Endothelial cell of umbilical vein (primary cell): ENCODE results near the gene SLC41A3. TPM values are rescaled to one million over a fixed set of nuclear protein-coding genes. Genes with fewer than 3 reads are reported as not detected.

Experiments
- BruUV-seq: library from RNA; stranded (reverse); fragments of 400-500 nt; replicated peaks from 2 replicates; lab custom pipeline; 2021; lab: Mats Ljungman, UMichigan
- CTCF ChIA-PET: fragments of 300-600, 350-600 bp; sonication (Branson Sonifier 250); formaldehyde crosslinking; loops from one replicate; lab custom pipeline; 2021; ENCODE audit warnings: antibody characterized with exemption, inconsistent platforms; lab: Charles Lee
- POLR2A ChIA-PET: fragments of 300-600, 350-600 bp; sonication (Branson Sonifier 250); formaldehyde crosslinking; loops from one replicate; lab custom pipeline; 2021; ENCODE audit warnings: antibody characterized with exemption, inconsistent platforms; lab: Charles Lee
- DNase-seq: peaks from one replicate; pipeline ENCODE4 v3.0.0-alpha.2; 2011; ENCODE audit warnings: low read depth, low spot score
- FAIRE-seq: peaks from 2 replicates; lab custom pipeline; 2011; peaks lifted over from hg19 to GRCh38; lab: Jason Lieb, UNC
- H2AFZ ChIP-seq: 2 replicates; pipeline ENCODE4 v1.6.0; 2012; ENCODE audit warnings: low read depth, low read length, control low read depth, inconsistent platforms
- H3K27ac ChIP-seq: 2 replicates; pipeline ENCODE4 v1.5.1; 2011; ENCODE audit warnings: low read depth, mild to moderate bottlenecking, control low read depth, low read length, moderate library complexity; ENCODE audit not compliant: insufficient read depth
- H3K27me3 ChIP-seq, 2 experiments: 2 replicates each; pipeline versions ENCODE4 v1.6.0 to v1.6.1; 2011; ENCODE audit warnings: low read length in 2 of 2, mixed read lengths in 1 of 2; ENCODE audit not compliant: control insufficient read depth in 2 of 2, insufficient read depth in 2 of 2
- H3K36me3 ChIP-seq, 2 experiments: 2 replicates in 1 of 2; 3 replicates in 1 of 2; pipeline ENCODE4 v1.5.1; 2011; ENCODE audit warnings: low read length in 2 of 2, mild to moderate bottlenecking in 1 of 2, moderate library complexity in 1 of 2; ENCODE audit not compliant: control insufficient read depth in 2 of 2, insufficient read depth in 2 of 2; ENCODE audit errors: extremely low read depth in 1 of 2
- H3K4me1 ChIP-seq: 3 replicates; pipeline ENCODE4 v1.5.1; 2011; ENCODE audit warnings: mild to moderate bottlenecking, low read length; ENCODE audit not compliant: control insufficient read depth, insufficient read depth; ENCODE audit errors: extremely low read depth
- H3K4me2 ChIP-seq: 2 replicates; pipeline ENCODE4 v1.6.1; 2011; ENCODE audit warnings: low read length, control low read depth, mixed read lengths; ENCODE audit not compliant: insufficient read depth
- H3K4me3 ChIP-seq, 3 experiments: fragments of 200-600 bp in 1 of 3; sonication (generic), shearing (Covaris generic) in 1 of 3; replicated peaks in 1 of 3; 2 replicates each; pipeline ENCODE4 v1.5.1; 2011 to 2016; ENCODE audit warnings: control low read depth in 3 of 3, low read length in 3 of 3, mild to moderate bottlenecking in 2 of 3, inconsistent platforms in 1 of 3, low read depth in 1 of 3, moderate library complexity in 1 of 3; ENCODE audit not compliant: insufficient read depth in 1 of 3
- H3K79me2 ChIP-seq: 2 replicates; pipeline ENCODE4 v1.6.0; 2012; ENCODE audit warnings: low read length, inconsistent platforms; ENCODE audit not compliant: control insufficient read depth, insufficient read depth
- H3K9ac ChIP-seq: replicated peaks from 2 replicates; pipeline ENCODE3; 2011; ENCODE audit warnings: low read length, control low read depth; ENCODE audit not compliant: insufficient read depth; ENCODE audit errors: extremely low read depth
- H3K9me1 ChIP-seq: replicated peaks from 3 replicates; pipeline ENCODE4 v1.6.0; 2011; ENCODE audit warnings: mild to moderate bottlenecking, low read length; ENCODE audit not compliant: control insufficient read depth, insufficient read depth; ENCODE audit errors: extremely low read depth
- H3K9me3 ChIP-seq: replicated peaks from 2 replicates; pipeline ENCODE4 v1.5.1; 2012; ENCODE audit warnings: low read length, inconsistent platforms; ENCODE audit not compliant: control insufficient read depth, insufficient read depth
- H4K20me1 ChIP-seq: replicated peaks from 2 replicates; pipeline ENCODE3; 2011; ENCODE audit warnings: mild to moderate bottlenecking, low read length; ENCODE audit not compliant: control insufficient read depth, insufficient read depth; ENCODE audit errors: extremely low read depth
- CTCF ChIP-seq, 2 donors: IDR thresholded peaks; 1 replicate in 1 of 2; 2 replicates in 1 of 2; pipeline ENCODE4 v1.5.1; 2011; ENCODE audit warnings: low read length in 2 of 2, mild to moderate bottlenecking in 2 of 2, moderate library complexity in 2 of 2, control low read depth in 1 of 2, inconsistent platforms in 1 of 2, low read depth in 1 of 2; ENCODE audit not compliant: insufficient read depth in 1 of 2; ENCODE audit errors: extremely low read depth in 1 of 2
- EZH2 ChIP-seq: IDR thresholded peaks from 2 replicates; pipeline ENCODE4 v1.6.1; 2012; ENCODE audit warnings: borderline replicate concordance, low read depth, mild to moderate bottlenecking, moderate library complexity, low read length, inconsistent platforms; ENCODE audit not compliant: severe bottlenecking
- FOS ChIP-seq: IDR thresholded peaks from 2 replicates; pipeline ENCODE4 v1.6.1; 2011; ENCODE audit warnings: mild to moderate bottlenecking, low read length, moderate library complexity, borderline replicate concordance; ENCODE audit not compliant: insufficient read depth
- GATA2 ChIP-seq: IDR thresholded peaks from 2 replicates; pipeline ENCODE4 v1.7.0; 2011; ENCODE audit warnings: low read depth, mild to moderate bottlenecking, moderate library complexity, mixed read lengths, low read length; ENCODE audit not compliant: insufficient read length, insufficient read depth
- JUN ChIP-seq: IDR thresholded peaks from 2 replicates; pipeline ENCODE4 v1.6.1; 2011; ENCODE audit warnings: borderline replicate concordance, low read depth; ENCODE audit not compliant: insufficient read length, insufficient read depth
- MAX ChIP-seq: IDR thresholded peaks from 2 replicates; pipeline ENCODE4 v1.6.1; 2011; ENCODE audit not compliant: insufficient read depth, insufficient read length
- MYC ChIP-seq: IDR thresholded peaks from one replicate; pipeline ENCODE4 v1.6.1; 2011; ENCODE audit warnings: mild to moderate bottlenecking, low read depth, low read length
- POLR2A ChIP-seq: IDR thresholded peaks from 2 replicates; pipeline ENCODE4 v1.6.1; 2012; ENCODE audit warnings: low read depth, mild to moderate bottlenecking, control low read depth, low read length
- POLR2AphosphoS5 ChIP-seq: IDR thresholded peaks from 2 replicates; pipeline ENCODE4 v1.6.1; 2012; ENCODE audit warnings: low read depth, mild to moderate bottlenecking, control low read depth, low read length, moderate library complexity; ENCODE audit not compliant: insufficient read depth
- dilution Hi-C: fragments of 300-500 bp; cut with MboI; formaldehyde crosslinking; loops from one replicate; pipeline ENCODE4 v1.15.0; 2019; ENCODE audit warnings: low sequenced_read_pairs; ENCODE audit not compliant: extremely low pct_ligation_motif_present
- intact Hi-C: fragments of 100-400 bp; cut with micrococcal nuclease; formaldehyde crosslinking; loops from one replicate; pipeline ENCODE4 v1.10.0; 2022
- polyA plus RNA-seq, 4 experiments: library from polyadenylated mRNA; depleted of rRNA in 3 of 4; stranded (reverse) in 3 of 4; unstranded in 1 of 4; fragments of >200 nt; gene quantifications; 2 replicates each; pipeline versions ENCODE4 v1.2.1 to v1.2.3, GENCODE V29; 2011 to 2012; ENCODE audit warnings: missing spikeins in 1 of 4
- total RNA-seq: library from RNA; stranded (reverse); gene quantifications from 2 replicates; pipeline ENCODE4 v1.2.3, GENCODE V29; 2021

The SLC41A3 gene
- total and polyA plus RNA-seq, 2 donors (not counting 3 experiments of a cell fraction or from before 2014, with no cell fraction given), result 52.5 to 118 TPM

GRCh38 chr3:126104028-126104635 is 20.2 kb upstream of the SLC41A3 start:
- Histone ChIP-seq H3K4me3 (no peak overlapping the region), H3K4me1 (no peaks in the 10 kb centered on the region), H3K9ac (no peak overlapping the region), H2AFZ (no peak overlapping the region), H3K4me2 (no peak overlapping the region), H3K9me1 (no peaks in the 10 kb centered on the region), H4K20me1 (no peaks in the 10 kb centered on the region), H3K36me3 (no peaks in the 10 kb centered on the region), H3K79me2 (no peaks in the 10 kb centered on the region), H3K27me3 (peaks cover 3 to 4% of the 10 kb centered on the region in 2 experiments), H3K27ac (no peak overlapping the region), H3K9me3 (no peaks in the 10 kb centered on the region)
- intact Hi-C loops, result no loop called here
- no TSS peak for BruUV-seq
- POLR2A ChIA-PET, result no interaction called here
- CTCF ChIA-PET, result interaction anchor here (1.5 kb wide), 1 partner anchor 92 kb away, joined by 7 read pairs; no protein-coding TSS in a partner anchor
- FAIRE-seq (no peak), DNase-seq (no peak)
- TF ChIP-seq EZH2 (no peak), MAX (no peak), POLR2A (no peak), JUN (no peak), MYC (no peak), GATA2 (no peak), CTCF (IDR thresholded peaks at IDR 0.05; ENCODE audit: extremely low read depth in 1 of 2, insufficient read depth in 1 of 2, low read depth in 1 of 2, low read length in 2 of 2) (no peak), FOS (no peak), POLR2AphosphoS5 (no peak)
- dilution Hi-C loops, result no loop called here
